ENCODE measurements around the gene MEGF9.

- TF ChIP-seq CTCF (IDR thresholded peaks at IDR 0.05; ENCODE audit: low read depth, low read length, poor library complexity, severe bottlenecking) = no peak
- TF ChIP-seq EZH2phosphoT487 (IDR thresholded peaks at IDR 0.05; ENCODE audit: borderline replicate concordance, low read length) = no peak
Observed at GRCh38 chr9:120555839-120556238, 158.4 kb downstream of the MEGF9 start.

Data from DOHH2 (cell line).